Measurements from ENCODE around the gene RASGRP2.

The RASGRP2 gene

DNA sequence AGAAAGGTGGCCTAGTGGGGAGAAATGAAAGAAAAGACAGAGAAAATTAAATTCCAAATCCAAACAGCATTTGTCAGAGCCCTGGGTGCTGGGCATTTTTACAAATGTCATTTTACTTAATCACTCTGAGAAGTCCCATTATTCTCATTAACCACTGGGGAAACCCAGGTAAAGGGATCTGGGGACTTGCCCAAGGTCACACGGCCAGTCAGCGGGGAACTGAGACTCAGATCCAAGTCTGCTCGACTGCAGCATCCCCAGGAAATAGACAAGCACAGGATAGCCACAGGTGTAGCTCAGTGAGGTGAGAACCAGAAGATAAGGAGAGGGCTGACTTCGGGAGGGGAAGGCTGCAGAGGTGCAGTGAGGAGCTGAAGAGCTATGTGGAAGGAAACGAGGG is 28.8 kb downstream of the RASGRP2 start:
- TF ChIP-seq CTCF (IDR thresholded peaks at IDR 0.05; ENCODE audit: extremely low read depth, missing control alignments): no peak
- no peak for DNase-seq (ENCODE audit: low spot score)

- TF ChIP-seq CTCF (IDR thresholded peaks at IDR 0.05; ENCODE audit: extremely low read depth, missing control alignments): no peak
- DNase-seq (ENCODE audit: low spot score): no peak
These were observed 29.3 kb downstream of the RASGRP2 start for GRCh38 chr11:64714666-64715065.

GRCh38 chr11:64713781-64714363 is 30.1 kb downstream of the RASGRP2 start:
- TF ChIP-seq CTCF (IDR thresholded peaks at IDR 0.05; ENCODE audit: extremely low read depth, missing control alignments): no peak
- no peak for DNase-seq (ENCODE audit: low spot score)

- TF ChIP-seq CTCF (IDR thresholded peaks at IDR 0.05; ENCODE audit: extremely low read depth, missing control alignments): no peak
- peak; percentile 62 for DNase-seq (ENCODE audit: low spot score)
These were observed 30.8 kb downstream of the RASGRP2 start for GRCh38 chr11:64713016-64713707.

DNA sequence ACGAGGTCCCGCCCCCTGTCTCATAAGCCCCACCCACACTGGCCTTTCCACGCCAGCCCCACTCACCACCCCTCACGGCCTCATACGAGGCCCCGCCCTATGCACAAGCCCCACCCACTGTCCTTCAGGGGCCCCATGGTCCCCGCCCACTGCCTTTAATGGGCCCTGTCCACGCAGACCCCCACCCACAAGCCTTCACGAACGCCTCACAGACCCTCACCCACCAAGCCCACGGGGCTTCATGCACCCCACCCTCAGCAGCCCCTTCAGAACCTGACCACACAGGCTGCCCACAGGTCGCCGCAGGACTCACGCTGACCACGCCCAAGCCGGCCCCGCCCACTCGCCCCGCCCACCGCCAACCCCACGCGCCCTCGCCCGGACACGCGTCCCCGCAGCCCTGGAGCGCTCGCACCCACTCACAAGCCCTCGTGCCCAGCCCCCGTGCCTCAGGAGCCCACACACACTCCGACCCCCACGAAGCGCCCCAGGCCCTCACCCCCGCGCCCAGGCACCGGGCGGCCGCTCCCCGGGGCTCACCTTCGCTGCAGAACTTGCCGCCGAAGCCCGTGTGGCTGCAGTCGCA is 31.4 kb downstream of the RASGRP2 start:
- DNase-seq (ENCODE audit: low spot score): no peak
- no peak for TF ChIP-seq CTCF (IDR thresholded peaks at IDR 0.05; ENCODE audit: extremely low read depth, missing control alignments)

DNA sequence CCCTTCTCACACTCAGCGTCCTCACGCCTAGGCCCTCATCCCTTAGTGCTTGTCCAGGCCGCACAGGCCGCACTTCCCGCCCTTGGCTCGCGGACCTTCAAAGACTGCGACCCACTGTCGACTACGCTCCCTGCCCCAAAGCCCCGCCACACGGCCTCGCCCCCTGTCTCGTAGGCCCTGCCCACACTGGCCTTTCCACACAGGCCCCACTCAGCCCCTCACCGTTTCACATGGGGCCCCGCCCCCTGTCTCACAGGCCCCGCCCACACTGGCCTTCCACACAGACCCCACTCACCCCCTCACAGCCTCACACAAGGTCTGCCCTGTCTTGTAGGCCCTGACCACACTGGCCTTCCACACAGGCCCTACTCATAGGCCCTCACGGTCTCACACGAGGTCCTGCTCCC is 32.0 kb downstream of the RASGRP2 start:
- TF ChIP-seq CTCF (IDR thresholded peaks at IDR 0.05; ENCODE audit: extremely low read depth, missing control alignments): no peak

DNA sequence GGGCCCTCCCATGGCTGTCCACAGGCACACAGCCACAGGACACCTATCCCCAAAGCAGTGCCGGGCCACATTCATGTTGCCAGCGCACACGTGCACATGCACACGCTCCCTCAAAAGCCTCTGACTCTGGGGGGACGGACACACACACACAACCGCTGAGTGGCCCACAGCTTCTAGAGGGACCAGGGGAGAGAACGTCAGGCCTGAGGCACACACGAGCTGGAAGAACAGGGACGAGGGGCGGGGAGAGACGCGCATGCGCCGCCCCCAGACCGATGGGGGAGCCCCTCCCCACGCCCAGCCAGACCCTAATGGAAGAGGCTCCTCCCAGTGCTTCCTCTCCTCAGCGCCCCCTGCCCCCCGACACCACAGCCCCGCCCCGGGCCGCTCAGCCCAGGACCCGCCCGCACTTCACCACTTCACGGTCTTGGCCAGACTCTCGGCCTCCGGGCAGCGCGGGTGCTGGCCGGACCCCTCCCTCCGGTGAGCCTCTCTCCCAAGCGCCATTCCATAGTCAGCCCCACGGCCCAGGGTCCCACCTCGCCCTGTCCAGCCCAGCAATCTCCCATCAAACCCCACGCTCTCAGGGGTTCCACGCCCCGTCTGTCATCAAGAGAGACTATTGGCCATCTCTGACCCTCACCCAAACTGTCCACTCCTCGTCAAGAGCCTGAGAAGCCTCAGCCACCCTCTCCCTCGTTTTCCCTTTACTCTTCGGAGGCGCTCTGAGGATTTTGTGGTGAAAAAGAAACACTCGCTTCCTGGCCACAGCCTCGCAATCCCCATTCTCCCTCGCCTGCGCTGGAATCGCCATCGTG is 32.6 kb downstream of the RASGRP2 start:
- no peak for DNase-seq (ENCODE audit: low spot score)

More for the DNA sequence above, 32.0 kb downstream of the RASGRP2 start:
- DNase-seq (ENCODE audit: low spot score): no peak

More for the DNA sequence above, 32.6 kb downstream of the RASGRP2 start:
- no peak for TF ChIP-seq CTCF (IDR thresholded peaks at IDR 0.05; ENCODE audit: extremely low read depth, missing control alignments)

All from GM20000 (cell line).